HG02970 (cell line): ENCODE data around the gene SIK3.

Source experiments
- ATAC-seq: cut with Tn5 transposase; IDR thresholded peaks from one replicate; pipeline ENCODE4 v1.9.1; 2021; ENCODE audit warnings: mild to moderate bottlenecking, moderate library complexity, moderate number of reproducible peaks; ENCODE audit not compliant: unreplicated experiment, low FRiP score

Gene SIK3

GRCh38 chr11:116936754-116937446 is 161.3 kb downstream of the SIK3 start:
- no peak for ATAC-seq

GRCh38 chr11:116935514-116935913 is 162.7 kb downstream of the SIK3 start:
- no peak for ATAC-seq

- no peak for ATAC-seq
Measured at GRCh38 chr11:116935089-116935488, 163.1 kb downstream of the SIK3 start.

- no peak for ATAC-seq
Measured at GRCh38 chr11:116933961-116934360, 164.3 kb downstream of the SIK3 start.

- no peak for ATAC-seq
Measured at GRCh38 chr11:116932181-116932580, 166.0 kb downstream of the SIK3 start.

- no peak for ATAC-seq
Measured at GRCh38 chr11:116931206-116931953, 166.8 kb downstream of the SIK3 start.

GRCh38 chr11:116930586-116930985 is 167.6 kb downstream of the SIK3 start:
- no peak for ATAC-seq

GRCh38 chr11:116930177-116930576 is 168.1 kb downstream of the SIK3 start:
- ATAC-seq: no peak

- no peak for ATAC-seq
Measured at GRCh38 chr11:116929414-116930090, 168.7 kb downstream of the SIK3 start.

- ATAC-seq: no peak
Measured at GRCh38 chr11:116928845-116929244, 169.4 kb downstream of the SIK3 start.

GRCh38 chr11:116928102-116928777 is 170.0 kb downstream of the SIK3 start:
- peak; percentile 64 for ATAC-seq

GRCh38 chr11:116927163-116927974 is 170.9 kb downstream of the SIK3 start:
- ATAC-seq: no peak

- no peak for ATAC-seq
Measured at GRCh38 chr11:116925050-116925449, 173.2 kb downstream of the SIK3 start.

- no peak for ATAC-seq
Measured at GRCh38 chr11:116918925-116919655, 179.1 kb downstream of the SIK3 start.

GRCh38 chr11:116917632-116918031 is 180.6 kb downstream of the SIK3 start:
- no peak for ATAC-seq

GRCh38 chr11:116916886-116917285 is 181.3 kb downstream of the SIK3 start:
- ATAC-seq: no peak

GRCh38 chr11:116916052-116916451 is 182.2 kb downstream of the SIK3 start:
- no peak for ATAC-seq

- ATAC-seq: no peak
Measured at GRCh38 chr11:116913000-116913399, 185.2 kb downstream of the SIK3 start.

- no peak for ATAC-seq
Measured at GRCh38 chr11:116911976-116912734, 186.1 kb downstream of the SIK3 start.
